GM23338 (cell line): ENCODE data around the gene RPS17. TPM values are rescaled to one million over a fixed set of nuclear protein-coding genes. Genes with fewer than 3 reads are reported as not detected.

Experiments
- ATAC-seq: fragments of 200-7000 bp; cut with Tn5 transposase; 3 replicates; pipeline ENCODE4 v1.9.1; 2020
- DNase-seq: peaks from one replicate; pipeline ENCODE4 v3.0.0-alpha.2; 2015; ENCODE audit warnings: low spot score
- H2AFZ ChIP-seq: fragments of 200-600 bp; sonication (generic); 2 replicates; pipeline ENCODE4 v1.8.0; 2016; ENCODE audit warnings: antibody characterized with exemption, mild to moderate bottlenecking, moderate library complexity
- H3F3A ChIP-seq: fragments of 200-600 bp; sonication (generic); replicated peaks from 2 replicates; pipeline ENCODE4 v1.8.0; 2017; ENCODE audit warnings: antibody characterized with exemption, mixed run types, low read depth
- H3K27ac ChIP-seq: fragments of 200-600 bp; sonication (generic); 2 replicates; pipeline ENCODE4 v1.6.1; 2016; ENCODE audit warnings: low read depth
- H3K27me3 ChIP-seq: fragments of 200-600 bp; sonication (generic); 2 replicates; pipeline ENCODE4 v1.8.0; 2016; ENCODE audit warnings: mild to moderate bottlenecking, mixed run types, moderate library complexity; ENCODE audit not compliant: insufficient read depth
- H3K36me3 ChIP-seq: fragments of 200-600 bp; sonication (generic); 2 replicates; pipeline ENCODE4 v1.8.0; 2016; ENCODE audit warnings: mild to moderate bottlenecking; ENCODE audit not compliant: insufficient read depth
- H3K4me1 ChIP-seq: fragments of 200-600 bp; sonication (generic); 2 replicates; pipeline ENCODE4 v1.8.0; 2016; ENCODE audit warnings: mild to moderate bottlenecking, moderate library complexity; ENCODE audit not compliant: insufficient read depth
- H3K4me2 ChIP-seq: fragments of 200-600 bp; sonication (generic); 2 replicates; pipeline ENCODE4 v1.7.1; 2017; ENCODE audit warnings: mixed run types
- H3K4me3 ChIP-seq: fragments of 200-600 bp; sonication (generic); 2 replicates; pipeline ENCODE4 v1.6.1; 2016; ENCODE audit warnings: mixed run types
- H3K79me2 ChIP-seq: fragments of 200-600 bp; sonication (generic); replicated peaks from 2 replicates; pipeline ENCODE4 v1.8.0; 2017; ENCODE audit warnings: mild to moderate bottlenecking; ENCODE audit not compliant: insufficient read depth
- H3K9me2 ChIP-seq: fragments of 200-600 bp; sonication (generic); 2 replicates; pipeline ENCODE4 v1.8.0; 2017; ENCODE audit not compliant: insufficient read depth
- H4K20me1 ChIP-seq: fragments of 200-600 bp; sonication (generic); replicated peaks from 2 replicates; pipeline ENCODE4 v1.8.0; 2017; ENCODE audit warnings: mild to moderate bottlenecking; ENCODE audit not compliant: insufficient read depth
- H3K27ac Mint-ChIP-seq: 2 replicates; pipeline ENCODE4 v1.8.0; 2020; ENCODE audit warnings: inconsistent platforms, mild to moderate bottlenecking, moderate library complexity, mixed read lengths
- H3K27me3 Mint-ChIP-seq: 3 replicates; pipeline ENCODE4 v1.8.0; 2022; ENCODE audit warnings: low read depth, mild to moderate bottlenecking, moderate library complexity, mixed read lengths, inconsistent platforms; ENCODE audit not compliant: insufficient read depth, poor library complexity
- H3K36me3 Mint-ChIP-seq: 3 replicates; pipeline ENCODE4 v1.8.0; 2021; ENCODE audit warnings: low read depth, mild to moderate bottlenecking, inconsistent platforms, moderate library complexity, mixed read lengths
- H3K4me1 Mint-ChIP-seq: 3 replicates; pipeline ENCODE4 v1.8.0; 2020; ENCODE audit warnings: mild to moderate bottlenecking, inconsistent platforms, mixed read lengths
- H3K4me3 Mint-ChIP-seq: 3 replicates; pipeline ENCODE4 v1.8.0; 2021; ENCODE audit warnings: moderate library complexity, mild to moderate bottlenecking, inconsistent platforms, mixed read lengths
- H3K9me3 Mint-ChIP-seq: 3 replicates; pipeline ENCODE4 v1.8.0; 2020; ENCODE audit warnings: moderate library complexity, mild to moderate bottlenecking, inconsistent platforms, mixed read lengths
- CREB1 ChIP-seq: fragments of 250-450 bp; sonication (Bioruptor Pico); IDR thresholded peaks from 2 replicates; pipeline ENCODE4 v1.5.0; 2020; ENCODE audit warnings: low read depth, mild to moderate bottlenecking, moderate library complexity
- ETS1 ChIP-seq: IDR thresholded peaks from 2 replicates; pipeline ENCODE4 v1.6.1; 2016; ENCODE audit warnings: antibody characterized with exemption
- EZH2 ChIP-seq: fragments of 200-600 bp; sonication (generic); IDR thresholded peaks from one replicate; pipeline ENCODE4 v1.8.0; 2017; ENCODE audit warnings: antibody characterized with exemption, mild to moderate bottlenecking, low read depth; ENCODE audit not compliant: unreplicated experiment
- EZH2phosphoT487 ChIP-seq: fragments of 200-600 bp; sonication (generic); IDR thresholded peaks from one replicate; pipeline ENCODE4 v1.8.1; 2018; ENCODE audit warnings: antibody characterized with exemption; ENCODE audit not compliant: unreplicated experiment
- JUNB ChIP-seq: IDR thresholded peaks from one replicate; pipeline ENCODE4 v1.6.1; 2016; ENCODE audit warnings: antibody characterized with exemption; ENCODE audit not compliant: unreplicated experiment
- NANOG ChIP-seq: IDR thresholded peaks from 2 replicates; pipeline ENCODE4 v1.6.1; 2016; ENCODE audit warnings: antibody characterized with exemption, borderline replicate concordance
- POLR2AphosphoS5 ChIP-seq: IDR thresholded peaks from 2 replicates; pipeline ENCODE4 v1.6.1; 2016; ENCODE audit warnings: antibody characterized with exemption, low read depth
- STAT1 ChIP-seq: IDR thresholded peaks from one replicate; pipeline ENCODE4 v1.6.1; 2016; ENCODE audit warnings: antibody characterized with exemption; ENCODE audit not compliant: unreplicated experiment
- ZNF114 ChIP-seq: fragments of 250-450 bp; sonication (Bioruptor Pico); IDR thresholded peaks from 2 replicates; pipeline ENCODE4 v1.5.0; 2020; ENCODE audit warnings: mild to moderate bottlenecking, moderate library complexity
- ZNF331 ChIP-seq: fragments of 250-450 bp; sonication (Bioruptor Pico); IDR thresholded peaks from 2 replicates; pipeline ENCODE4 v1.5.0; 2020; ENCODE audit warnings: low read depth, mild to moderate bottlenecking, moderate library complexity
- ZNF462 ChIP-seq: fragments of 250-450 bp; sonication (Bioruptor Pico); IDR thresholded peaks from 2 replicates; pipeline ENCODE4 v1.5.0; 2020; ENCODE audit warnings: mild to moderate bottlenecking, moderate library complexity
- polyA plus RNA-seq: library from polyadenylated mRNA; unstranded; fragments of >200 nt; fragmentation: Nextera tagmentation; extraction: Ambion mirVana; gene quantifications from 2 replicates; pipeline ENCODE4 v1.2.1, GENCODE V29; 2016
- total RNA-seq: library from RNA; depleted of rRNA; stranded (reverse); fragments of >200 nt; shearing (Covaris generic); gene quantifications from 2 replicates; pipeline ENCODE4 v1.2.3, GENCODE V29; 2014
- TF ChIP-seq, protein P1 (sequence below): IDR thresholded peaks from one replicate; pipeline ENCODE4 v1.6.1; 2018; ENCODE audit warnings: antibody characterized with exemption; ENCODE audit not compliant: unreplicated experiment
- TF ChIP-seq, protein P2 (sequence below), 2 experiments: fragments of 200-600 bp in 1 of 2; sonication (generic) in 1 of 2; conservative IDR thresholded peaks; 2 replicates each; pipeline versions ENCODE4 v1.5.1 to v1.6.1; 2016 to 2017; ENCODE audit warnings: antibody characterized with exemption in 2 of 2, low read depth in 2 of 2, mild to moderate bottlenecking in 2 of 2, moderate library complexity in 1 of 2

RPS17 gene
- total and polyA plus RNA-seq, 2 experiments from 2014 or later = 1,741 to 1,928 TPM

DNA sequence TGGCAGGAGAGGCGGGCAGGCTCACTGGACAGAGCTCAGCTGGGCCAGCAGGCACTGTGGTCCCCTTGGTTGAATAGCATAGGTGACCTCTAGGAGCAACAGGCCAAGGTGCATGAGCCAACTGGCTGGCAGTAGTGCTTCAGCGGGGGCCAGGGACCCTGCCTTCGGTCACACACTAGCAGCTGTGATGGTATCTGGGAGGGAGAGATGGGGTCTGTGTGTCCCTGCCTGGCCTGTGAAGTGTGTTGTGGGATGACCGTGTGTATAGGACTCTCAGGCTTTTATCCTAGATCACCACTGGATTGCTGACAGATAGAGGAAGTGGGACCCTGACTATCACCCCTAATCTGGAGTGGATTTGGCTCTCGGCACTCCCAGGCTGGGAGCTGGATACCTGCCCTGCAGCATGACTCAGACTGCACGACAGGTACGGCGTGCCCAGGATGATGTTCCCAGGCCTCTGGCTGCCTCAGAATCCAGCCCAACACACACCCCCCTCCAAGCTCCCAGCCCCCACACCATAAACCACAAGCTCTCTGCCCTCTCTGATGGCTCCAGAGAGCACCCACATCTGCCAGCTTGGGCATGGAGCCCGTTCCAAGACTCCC lies 7.8 kb downstream of the RPS17 start:
- Histone ChIP-seq H3K36me3 (peaks cover 34% of the 10 kb centered on the region), H3K27ac (no peak overlapping the region), H3K4me2 (no peak overlapping the region), H3K79me2 (peaks cover 10% of the 10 kb centered on the region), H3K4me1 (peaks cover 3% of the 10 kb centered on the region; the same call in 1 of the 2 replicates), H3K9me2 (no peaks in the 10 kb centered on the region), H4K20me1 (peaks cover 21% of the 10 kb centered on the region), H2AFZ (no peak overlapping the region), H3K4me3 (no peak overlapping the region), H3F3A (peaks cover 43% of the 10 kb centered on the region), H3K27me3 (no peaks in the 10 kb centered on the region)
- no peak overlapping the region for H3K4me3 Mint-ChIP-seq
- peaks cover 52% of the 10 kb centered on the region for H3K36me3 Mint-ChIP-seq
- TF ChIP-seq, protein P1, sequence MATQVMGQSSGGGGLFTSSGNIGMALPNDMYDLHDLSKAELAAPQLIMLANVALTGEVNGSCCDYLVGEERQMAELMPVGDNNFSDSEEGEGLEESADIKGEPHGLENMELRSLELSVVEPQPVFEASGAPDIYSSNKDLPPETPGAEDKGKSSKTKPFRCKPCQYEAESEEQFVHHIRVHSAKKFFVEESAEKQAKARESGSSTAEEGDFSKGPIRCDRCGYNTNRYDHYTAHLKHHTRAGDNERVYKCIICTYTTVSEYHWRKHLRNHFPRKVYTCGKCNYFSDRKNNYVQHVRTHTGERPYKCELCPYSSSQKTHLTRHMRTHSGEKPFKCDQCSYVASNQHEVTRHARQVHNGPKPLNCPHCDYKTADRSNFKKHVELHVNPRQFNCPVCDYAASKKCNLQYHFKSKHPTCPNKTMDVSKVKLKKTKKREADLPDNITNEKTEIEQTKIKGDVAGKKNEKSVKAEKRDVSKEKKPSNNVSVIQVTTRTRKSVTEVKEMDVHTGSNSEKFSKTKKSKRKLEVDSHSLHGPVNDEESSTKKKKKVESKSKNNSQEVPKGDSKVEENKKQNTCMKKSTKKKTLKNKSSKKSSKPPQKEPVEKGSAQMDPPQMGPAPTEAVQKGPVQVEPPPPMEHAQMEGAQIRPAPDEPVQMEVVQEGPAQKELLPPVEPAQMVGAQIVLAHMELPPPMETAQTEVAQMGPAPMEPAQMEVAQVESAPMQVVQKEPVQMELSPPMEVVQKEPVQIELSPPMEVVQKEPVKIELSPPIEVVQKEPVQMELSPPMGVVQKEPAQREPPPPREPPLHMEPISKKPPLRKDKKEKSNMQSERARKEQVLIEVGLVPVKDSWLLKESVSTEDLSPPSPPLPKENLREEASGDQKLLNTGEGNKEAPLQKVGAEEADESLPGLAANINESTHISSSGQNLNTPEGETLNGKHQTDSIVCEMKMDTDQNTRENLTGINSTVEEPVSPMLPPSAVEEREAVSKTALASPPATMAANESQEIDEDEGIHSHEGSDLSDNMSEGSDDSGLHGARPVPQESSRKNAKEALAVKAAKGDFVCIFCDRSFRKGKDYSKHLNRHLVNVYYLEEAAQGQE = no peak
- TF ChIP-seq ZNF114 (CRISPR knock-in tag) (no peak), NANOG (no peak), ZNF462 (CRISPR knock-in tag) (no peak), POLR2AphosphoS5 (no peak), CREB1 (CRISPR knock-in tag) (no peak), EZH2 (no peak), EZH2phosphoT487 (no peak), STAT1 (no peak), ZNF331 (CRISPR knock-in tag) (no peak), ETS1 (no peak), JUNB (no peak)
- TF ChIP-seq, protein P2, sequence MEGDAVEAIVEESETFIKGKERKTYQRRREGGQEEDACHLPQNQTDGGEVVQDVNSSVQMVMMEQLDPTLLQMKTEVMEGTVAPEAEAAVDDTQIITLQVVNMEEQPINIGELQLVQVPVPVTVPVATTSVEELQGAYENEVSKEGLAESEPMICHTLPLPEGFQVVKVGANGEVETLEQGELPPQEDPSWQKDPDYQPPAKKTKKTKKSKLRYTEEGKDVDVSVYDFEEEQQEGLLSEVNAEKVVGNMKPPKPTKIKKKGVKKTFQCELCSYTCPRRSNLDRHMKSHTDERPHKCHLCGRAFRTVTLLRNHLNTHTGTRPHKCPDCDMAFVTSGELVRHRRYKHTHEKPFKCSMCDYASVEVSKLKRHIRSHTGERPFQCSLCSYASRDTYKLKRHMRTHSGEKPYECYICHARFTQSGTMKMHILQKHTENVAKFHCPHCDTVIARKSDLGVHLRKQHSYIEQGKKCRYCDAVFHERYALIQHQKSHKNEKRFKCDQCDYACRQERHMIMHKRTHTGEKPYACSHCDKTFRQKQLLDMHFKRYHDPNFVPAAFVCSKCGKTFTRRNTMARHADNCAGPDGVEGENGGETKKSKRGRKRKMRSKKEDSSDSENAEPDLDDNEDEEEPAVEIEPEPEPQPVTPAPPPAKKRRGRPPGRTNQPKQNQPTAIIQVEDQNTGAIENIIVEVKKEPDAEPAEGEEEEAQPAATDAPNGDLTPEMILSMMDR (conservative IDR thresholded peaks at IDR 0.05; ENCODE audit: low read depth in 2 of 2) = no peak
- H3K9me3 Mint-ChIP-seq = no peaks in the 10 kb centered on the region
- DNase-seq = no peak
- peaks cover 19% of the 10 kb centered on the region for H3K27me3 Mint-ChIP-seq
- H3K27ac Mint-ChIP-seq = no peak overlapping the region
- ATAC-seq = no peak
- peaks cover 12% of the 10 kb centered on the region for H3K4me1 Mint-ChIP-seq
